H1 (cell line): ENCODE data around the gene GNAS. TPM values are rescaled to one million over a fixed set of nuclear protein-coding genes. Genes with fewer than 3 reads are reported as not detected.

Source experiments
- CTCF ChIA-PET: fragments of 300-600 bp; sonication (Branson Sonifier 250); formaldehyde crosslinking; loops from one replicate; lab custom pipeline; 2021; ENCODE audit not compliant: partially characterized antibody; lab: Charles Lee
- POLR2A ChIA-PET: fragments of 300-600 bp; sonication (Branson Sonifier 250); formaldehyde crosslinking; loops from one replicate; lab custom pipeline; 2021; ENCODE audit warnings: inconsistent platforms; ENCODE audit not compliant: partially characterized antibody; lab: Charles Lee
- DNase-seq, 2 experiments: peaks; one replicate each; pipeline versions ENCODE4 v3.0.0 to v3.0.0-alpha.2; 2010 to 2022; ENCODE audit warnings: low spot score in 2 of 2, low read depth in 1 of 2, mixed read lengths in 1 of 2
- FAIRE-seq: peaks from 2 replicates; lab custom pipeline; 2011; peaks lifted over from hg19 to GRCh38; lab: Jason Lieb, UNC
- H2AFZ ChIP-seq: 2 replicates; pipeline ENCODE4 v1.8.1; 2012; ENCODE audit warnings: low read length, inconsistent platforms
- H2AK5ac ChIP-seq: 2 replicates; pipeline ENCODE4 v1.6.1; 2013; ENCODE audit warnings: low read depth, low read length
- H2BK120ac ChIP-seq: replicated peaks from 2 replicates; pipeline ENCODE3; 2013; ENCODE audit warnings: low read depth, low read length, inconsistent platforms
- H2BK12ac ChIP-seq: 2 replicates; pipeline ENCODE4 v1.6.1; 2013; ENCODE audit warnings: low read depth, low read length
- H2BK15ac ChIP-seq: 2 replicates; pipeline ENCODE4 v1.6.1; 2013; ENCODE audit warnings: low read length
- H2BK20ac ChIP-seq: 2 replicates; pipeline ENCODE4 v1.6.1; 2013; ENCODE audit warnings: low read length
- H2BK5ac ChIP-seq: 2 replicates; pipeline ENCODE4 v1.6.1; 2013; ENCODE audit warnings: low read depth, low read length
- H3K14ac ChIP-seq: 2 replicates; pipeline ENCODE4 v1.6.1; 2013; ENCODE audit warnings: inconsistent platforms; ENCODE audit not compliant: insufficient read length
- H3K18ac ChIP-seq: 2 replicates; pipeline ENCODE4 v1.6.1; 2013; ENCODE audit warnings: low read length; ENCODE audit errors: extremely low read depth
- H3K23ac ChIP-seq: 2 replicates; pipeline ENCODE4 v1.6.1; 2013; ENCODE audit warnings: inconsistent platforms; ENCODE audit not compliant: insufficient read length
- H3K23me2 ChIP-seq: 2 replicates; pipeline ENCODE4 v1.6.1; 2013; ENCODE audit warnings: low read depth, low read length
- H3K27ac ChIP-seq: 2 replicates; pipeline ENCODE4 v1.6.1; 2011; ENCODE audit warnings: low read depth, low read length, inconsistent platforms
- H3K27me3 ChIP-seq, 4 experiments: replicated peaks in 1 of 4; 1 replicate in 1 of 4; 2 replicates in 3 of 4; pipeline versions ENCODE4 v1.6.1 to v1.8.1; 2011 to 2013; ENCODE audit warnings: low read length in 3 of 4, mild to moderate bottlenecking in 3 of 4, inconsistent platforms in 2 of 4, mixed read lengths in 2 of 4, moderate library complexity in 1 of 4; ENCODE audit not compliant: control insufficient read depth in 3 of 4, insufficient read depth in 3 of 4; ENCODE audit errors: extremely low read depth in 1 of 4
- H3K36me3 ChIP-seq, 4 experiments: 2 replicates each; pipeline versions ENCODE4 v1.6.1 to v1.8.1; 2011 to 2013; ENCODE audit warnings: mild to moderate bottlenecking in 4 of 4, low read length in 3 of 4, moderate library complexity in 2 of 4, control low read depth in 1 of 4, inconsistent platforms in 1 of 4; ENCODE audit not compliant: insufficient read depth in 4 of 4, control insufficient read depth in 2 of 4
- H3K4ac ChIP-seq: replicated peaks from 2 replicates; pipeline ENCODE3; 2013; ENCODE audit warnings: low read length, low read depth, mixed read lengths, inconsistent platforms; ENCODE audit not compliant: insufficient read length
- H3K4me1 ChIP-seq, 4 experiments: replicated peaks in 1 of 4; 1 replicate in 1 of 4; 2 replicates in 3 of 4; pipeline versions ENCODE4 v1.6.1 to v1.8.1; 2011 to 2013; ENCODE audit warnings: low read length in 3 of 4, inconsistent platforms in 2 of 4, mixed read lengths in 1 of 4; ENCODE audit not compliant: insufficient read depth in 4 of 4, control insufficient read depth in 3 of 4
- H3K4me2 ChIP-seq, 2 experiments: 2 replicates each; pipeline versions ENCODE4 v1.6.1 to v1.8.1; 2011 to 2013; ENCODE audit warnings: low read depth in 2 of 2, low read length in 2 of 2, control low read depth in 1 of 2, inconsistent platforms in 1 of 2, mild to moderate bottlenecking in 1 of 2; ENCODE audit not compliant: insufficient read depth in 1 of 2
- H3K4me3 ChIP-seq, 4 experiments: fragments of 200-600, 300-600 bp in 1 of 4; sonication (generic), shearing (Covaris generic), sonication (Bioruptor Twin) in 1 of 4; 2 replicates each; pipeline versions ENCODE4 v1.5.1 to v1.8.1; 2011 to 2016; ENCODE audit warnings: low read length in 4 of 4, low read depth in 3 of 4, control low read depth in 2 of 4, inconsistent platforms in 2 of 4, mild to moderate bottlenecking in 2 of 4, mixed read lengths in 1 of 4, moderate library complexity in 1 of 4; ENCODE audit not compliant: insufficient read depth in 2 of 4; ENCODE audit errors: extremely low read depth in 1 of 4
- H3K56ac ChIP-seq: replicated peaks from 2 replicates; pipeline ENCODE3; 2013; ENCODE audit warnings: low read depth, mild to moderate bottlenecking, mixed read lengths, low read length, inconsistent platforms; ENCODE audit not compliant: insufficient read length
- H3K79me1 ChIP-seq: 2 replicates; pipeline ENCODE4 v1.6.1; 2013; ENCODE audit warnings: low read depth, low read length, control low read depth
- H3K79me2 ChIP-seq, 2 experiments: 2 replicates each; pipeline versions ENCODE4 v1.6.1 to v1.8.1; 2012 to 2013; ENCODE audit warnings: low read length in 2 of 2, mild to moderate bottlenecking in 2 of 2, inconsistent platforms in 1 of 2; ENCODE audit not compliant: insufficient read depth in 2 of 2, control insufficient read depth in 1 of 2
- H3K9ac ChIP-seq, 4 experiments: replicated peaks in 1 of 4; 1 replicate in 1 of 4; 2 replicates in 3 of 4; pipeline versions ENCODE4 v1.6.1 to v1.8.1; 2011 to 2013; ENCODE audit warnings: low read depth in 3 of 4, low read length in 3 of 4, control low read depth in 2 of 4, mild to moderate bottlenecking in 2 of 4, moderate library complexity in 2 of 4, inconsistent platforms in 1 of 4; ENCODE audit errors: extremely low read depth in 1 of 4
- H3K9me3 ChIP-seq, 2 experiments: 2 replicates each; pipeline versions ENCODE4 v1.6.1 to v1.8.1; 2012 to 2013; ENCODE audit warnings: mild to moderate bottlenecking in 2 of 2, moderate library complexity in 2 of 2, control low read depth in 1 of 2, inconsistent platforms in 1 of 2, low read depth in 1 of 2, low read length in 1 of 2, mixed read lengths in 1 of 2; ENCODE audit not compliant: insufficient read depth in 2 of 2
- H4K20me1 ChIP-seq, 2 experiments: replicated peaks in 1 of 2; 2 replicates each; pipeline versions ENCODE3 to v1.8.1; 2011 to 2013; ENCODE audit warnings: inconsistent platforms in 2 of 2, low read length in 2 of 2, mild to moderate bottlenecking in 1 of 2; ENCODE audit not compliant: insufficient read depth in 2 of 2, control insufficient read depth in 1 of 2
- H4K5ac ChIP-seq: 2 replicates; pipeline ENCODE4 v1.6.1; 2013; ENCODE audit warnings: low read length, low read depth, mixed read lengths, inconsistent platforms; ENCODE audit not compliant: insufficient read length
- H4K8ac ChIP-seq: 2 replicates; pipeline ENCODE4 v1.8.0; 2013; ENCODE audit warnings: mild to moderate bottlenecking, moderate library complexity, low read length, inconsistent platforms; ENCODE audit not compliant: insufficient read depth; ENCODE audit errors: extremely low read depth
- H4K91ac ChIP-seq: replicated peaks from 2 replicates; pipeline ENCODE3; 2013; ENCODE audit warnings: low read length, mixed read lengths, inconsistent platforms; ENCODE audit not compliant: insufficient read length
- JUN ChIP-seq: IDR thresholded peaks from 2 replicates; pipeline ENCODE4 v1.6.1; 2011; ENCODE audit warnings: low read depth, mild to moderate bottlenecking, improper control_type of control experiment, low read length
- POLR2AphosphoS5 ChIP-seq: IDR thresholded peaks from 2 replicates; pipeline ENCODE4 v1.6.1; 2011; ENCODE audit warnings: low read depth, low read length
- SIN3A ChIP-seq, 2 experiments: IDR thresholded peaks in 1 of 2; conservative IDR thresholded peaks in 1 of 2; 2 replicates each; pipeline ENCODE4 v1.6.1; 2011 to 2012; ENCODE audit warnings: low read length in 2 of 2, improper control_type of control experiment in 1 of 2, low read depth in 1 of 2, mild to moderate bottlenecking in 1 of 2
- SP1 ChIP-seq: IDR thresholded peaks from 2 replicates; pipeline ENCODE4 v1.6.1; 2011; ENCODE audit warnings: low read depth, low read length
- WGBS, 2 experiments: shearing (Covaris generic) in 1 of 2; methylation state at CpG; one replicate each; pipeline versions ENCODE4 v1.1.6 to v1.1.7; 2013 to 2015; ENCODE audit warnings: low lambda C conversion rate in 2 of 2, mixed read lengths in 2 of 2, inconsistent platforms in 1 of 2, low coverage in 1 of 2, missing lambda C conversion rate in 1 of 2; ENCODE audit not compliant: insufficient replicate concordance in 2 of 2, insufficient coverage in 1 of 2, insufficient read length in 1 of 2; ENCODE audit errors: extremely low coverage in 1 of 2, missing lambda C conversion rate in 1 of 2; 5-methylcytosine and 5-hydroxymethylcytosine counted together
- polyA plus RNA-seq, 7 experiments: library from polyadenylated mRNA; depleted of rRNA in 3 of 7; stranded (reverse) in 5 of 7; unstranded in 2 of 7; fragments of >200 nt in 5 of 7; fragments of 200-250 nt in 2 of 7; gene quantifications; 1 replicate in 5 of 7; 2 replicates in 1 of 7; 4 replicates in 1 of 7; pipeline versions ENCODE4 v1.2.1 to v1.2.3, GENCODE V29; 2011 to 2013; ENCODE audit warnings: missing spikeins in 2 of 7, mixed read lengths in 2 of 7
- total RNA-seq: library from RNA; stranded (reverse); fragmentation: NEBNext Ultra II Directional; extraction: Animal tissue kit (Norgen Biotek cat#: 25700); gene quantifications from 2 replicates; pipeline ENCODE4 v1.2.1, GENCODE V29; 2021

The GNAS gene
- total and polyA plus RNA-seq, 2 of the 8 experiments (the other 6 are each of a cell fraction or from before 2014, with no cell fraction given), result 989 to 1,613 TPM

- Histone ChIP-seq H3K36me3 (peaks cover 0 to 8% (median 3%) of the 10 kb centered on the region in 4 experiments; a peak in 2 of 8 replicates), H3K4ac (no peak overlapping the region), H3K56ac (no peak overlapping the region), H3K18ac (no peak overlapping the region), H3K9ac (no peak overlapping the region), H3K23ac (no peak overlapping the region), H4K20me1 (no peaks in the 10 kb centered on the region), H3K27ac (no peak overlapping the region), H3K79me2 (peaks cover 0 to 3% of the 10 kb centered on the region in 2 experiments; a peak in 2 of 4 replicates), H3K4me2 (no peak overlapping the region), H2BK12ac (no peak overlapping the region), H3K4me3 (no peak overlapping the region), H3K27me3 (peaks cover 0 to 6% (median 2%) of the 10 kb centered on the region in 4 experiments; a peak in 2 of 7 replicates), H3K4me1 (peaks cover 0 to 13% (median 11%) of the 10 kb centered on the region in 4 experiments; a peak in 6 of 7 replicates), H3K23me2 (peaks cover 7% of the 10 kb centered on the region; the same call in 1 of the 2 replicates), H2AFZ (no peak overlapping the region), H2BK20ac (no peak overlapping the region), H2BK5ac (no peak overlapping the region), H3K14ac (no peak overlapping the region), H3K9me3 (peaks cover 2 to 3% of the 10 kb centered on the region in 2 experiments; a peak in 1 of 4 replicates), H2AK5ac (no peak overlapping the region), H4K91ac (no peak overlapping the region), H2BK15ac (no peak overlapping the region), H4K8ac (no peak overlapping the region), H3K79me1 (no peaks in the 10 kb centered on the region), H4K5ac (no peak overlapping the region), H2BK120ac (no peak overlapping the region)
- POLR2A ChIA-PET, result interaction anchor here (1.4 to 3.0 kb wide), 2 partner anchors 10 to 44 kb away, joined by 3 to 13 read pairs; no protein-coding TSS in a partner anchor
- WGBS, 2 experiments, result 82% methylated on average over 3 of the region's 3 CpGs; no CpG with 5 or more reads in 1 of the 2 experiments
- FAIRE-seq (no peak), DNase-seq (no peak)
- TF ChIP-seq SIN3A (conservative IDR thresholded peaks at IDR 0.05 in 1 of 2, IDR thresholded peaks at IDR 0.05 in 1 of 2; ENCODE audit: low read depth in 1 of 2, low read length in 2 of 2), result no peak
- no peak for TF ChIP-seq POLR2AphosphoS5
- TF ChIP-seq JUN, result no peak
- TF ChIP-seq SP1, result no peak
- CTCF ChIA-PET, result interaction anchor here (0.6 to 6.8 kb wide), 2 partner anchors 14 to 327 kb away, joined by 3 to 61 read pairs; no protein-coding TSS in a partner anchor
Observed at GRCh38 chr20:58884966-58885365, 32.5 kb downstream of the GNAS start.
